A549 (cell line): ENCODE measurements around the gene SULT1A1. TPM values are rescaled to one million over a fixed set of nuclear protein-coding genes. Genes with fewer than 3 reads are reported as not detected.

Experiments used
- ATAC-seq, 2 experiments: fragments of 200-7000 bp in 1 of 2; fragments of >200 bp in 1 of 2; cut with Nextera tagmentation in 1 of 2; cut with Tn5 transposase in 1 of 2; 3 replicates each; pipeline versions ENCODE4 v1.8.0 to v1.9.1; 2018 to 2020; ENCODE audit warnings: mild to moderate bottlenecking in 1 of 2, moderate library complexity in 1 of 2
- CTCF ChIA-PET: fragments of 300-600 bp; sonication (Branson Sonifier 250); formaldehyde crosslinking; extraction: SDS; loops from one replicate; lab custom pipeline; 2021; ENCODE audit warnings: antibody characterized with exemption, inconsistent platforms; lab: Yijun Ruan, JAX
- POLR2A ChIA-PET: fragments of 350-600 bp; formaldehyde crosslinking; extraction: SDS; loops from one replicate; lab custom pipeline; 2021; ENCODE audit warnings: antibody characterized with exemption, inconsistent platforms; lab: Yijun Ruan, JAX
- DNase-seq, 2 experiments: peaks; one replicate each; pipeline versions ENCODE4 v3.0.0 to v3.0.0-alpha.2; 2011 to 2016; ENCODE audit warnings: low read depth in 1 of 2, low spot score in 1 of 2
- FAIRE-seq: peaks from 2 replicates; lab custom pipeline; 2011; peaks lifted over from hg19 to GRCh38; lab: Jason Lieb, UNC
- H3K27ac ChIP-seq, 2 experiments: fragments of >200 bp; sonication (Bioruptor Twin); formaldehyde crosslinking; 3 replicates each; pipeline ENCODE4 v1.5.1; 2016 to 2017
- H3K4me1 ChIP-seq: fragments of >200 bp; sonication (Bioruptor Twin); formaldehyde crosslinking; 3 replicates; pipeline ENCODE4 v1.6.1; 2016
- H3K4me2 ChIP-seq: fragments of >200 bp; sonication (Bioruptor Twin); formaldehyde crosslinking; 3 replicates; pipeline ENCODE4 v1.6.1; 2016
- H3K4me3 ChIP-seq: fragments of >200 bp; sonication (Bioruptor Twin); formaldehyde crosslinking; 3 replicates; pipeline ENCODE4 v1.5.1; 2016
- H3K9me3 ChIP-seq: fragments of >200 bp; sonication (Bioruptor Twin); formaldehyde crosslinking; 3 replicates; pipeline ENCODE4 v1.6.1; 2016
- ATOH8 ChIP-seq: fragments of 250-450 bp; sonication (Bioruptor Pico); IDR thresholded peaks from 2 replicates; pipeline ENCODE4 v1.5.0; 2020; ENCODE audit warnings: low read depth, mild to moderate bottlenecking, moderate library complexity
- CBX8 ChIP-seq: fragments of 200-600 bp; sonication (generic); IDR thresholded peaks from 2 replicates; pipeline ENCODE4 v1.6.1; 2016
- CEBPB ChIP-seq, 2 experiments: fragments of >200 bp in 1 of 2; sonication (Bioruptor Twin) in 1 of 2; formaldehyde crosslinking in 1 of 2; IDR thresholded peaks; 2 replicates each; pipeline ENCODE4 v1.6.1; 2012 to 2016
- CHD4 ChIP-seq: fragments of 200-600 bp; sonication (generic); IDR thresholded peaks from 2 replicates; pipeline ENCODE4 v1.6.1; 2016; ENCODE audit warnings: antibody characterized with exemption, mild to moderate bottlenecking, borderline replicate concordance
- CTCF ChIP-seq: fragments of >200 bp; sonication (Bioruptor Twin); formaldehyde crosslinking; IDR thresholded peaks from 3 replicates; pipeline ENCODE4 v1.5.1; 2016
- E2F6 ChIP-seq: IDR thresholded peaks from 2 replicates; pipeline ENCODE4 v1.6.1; 2012; ENCODE audit warnings: low read depth, borderline replicate concordance
- ELK1 ChIP-seq: fragments of 150-350 bp; IDR thresholded peaks from 2 replicates; pipeline ENCODE4 v1.6.1; 2014; ENCODE audit warnings: low read depth, mild to moderate bottlenecking, low read length
- HEYL ChIP-seq: fragments of 250-450 bp; sonication (Bioruptor Pico); IDR thresholded peaks from 2 replicates; pipeline ENCODE4 v1.8.0; 2021; ENCODE audit warnings: mild to moderate bottlenecking, moderate library complexity
- MAX ChIP-seq: IDR thresholded peaks from 2 replicates; pipeline ENCODE4 v1.6.1; 2012
- MAZ ChIP-seq: fragments of 150-350 bp; IDR thresholded peaks from 2 replicates; pipeline ENCODE4 v1.6.1; 2014; ENCODE audit warnings: antibody characterized with exemption, low read depth, low read length, borderline replicate concordance
- MYC ChIP-seq: IDR thresholded peaks from 2 replicates; pipeline ENCODE4 v1.6.1; 2012; ENCODE audit warnings: mild to moderate bottlenecking, inconsistent platforms, low read length, improper control_type of control experiment, borderline replicate concordance
- PBX3 ChIP-seq: IDR thresholded peaks from 2 replicates; pipeline ENCODE4 v1.6.1; 2012
- RAD21 ChIP-seq, 2 experiments: fragments of >200 bp in 1 of 2; sonication (Bioruptor Twin) in 1 of 2; formaldehyde crosslinking in 1 of 2; IDR thresholded peaks in 1 of 2; conservative IDR thresholded peaks in 1 of 2; 2 replicates in 1 of 2; 3 replicates in 1 of 2; pipeline ENCODE4 v1.6.1; 2012 to 2018; ENCODE audit warnings: inconsistent platforms in 1 of 2
- RNF2 ChIP-seq: fragments of 200-600 bp; sonication (generic); IDR thresholded peaks from 2 replicates; pipeline ENCODE4 v1.6.1; 2016; ENCODE audit warnings: low read depth, mild to moderate bottlenecking, antibody characterized with exemption, moderate library complexity, borderline replicate concordance
- USF2 ChIP-seq: fragments of 450-650 bp; IDR thresholded peaks from 2 replicates; pipeline ENCODE4 v1.6.1; 2014; ENCODE audit warnings: antibody characterized with exemption
- ZSCAN20 ChIP-seq: fragments of 250-450 bp; sonication (Bioruptor Pico); IDR thresholded peaks from 2 replicates; pipeline ENCODE4 v1.8.0; 2022; ENCODE audit warnings: mild to moderate bottlenecking, moderate library complexity
- WGBS: methylation state at CpG from one replicate; pipeline ENCODE4 v1.1.6; 2017; ENCODE audit errors: missing lambda C conversion rate; 5-methylcytosine and 5-hydroxymethylcytosine counted together
- polyA plus RNA-seq, 4 experiments: library from polyadenylated mRNA; depleted of rRNA in 3 of 4; stranded (reverse); fragments of >200 nt; fragmentation: RNase III in 1 of 4; extraction: RNeasy Plus Mini Kit Qiagen cat#74134 plus additional on column Dnase treatment in 1 of 4; gene quantifications; 2 replicates in 3 of 4; 3 replicates in 1 of 4; pipeline ENCODE4 v1.2.3, GENCODE V29; 2011 to 2017

SULT1A1 gene
- polyA plus RNA-seq, 2 of the 4 experiments (the other 2 are of a cell fraction): 2.5 to 4.0 TPM

- no peaks in the 10 kb centered on the region for H3K4me1 ChIP-seq
- FAIRE-seq (no peak), DNase-seq (no peak), ATAC-seq (no peak)
- H3K4me2 ChIP-seq: no peak overlapping the region
- H3K9me3 ChIP-seq: no peaks in the 10 kb centered on the region
- ChIA-PET CTCF (no interaction called here), POLR2A (no interaction called here)
- H3K27ac ChIP-seq: no peak overlapping the region
- H3K4me3 ChIP-seq: no peak overlapping the region
- 95% methylated on average over 2 of the region's 2 CpGs for WGBS
- TF ChIP-seq E2F6 (no peak), PBX3 (no peak), CTCF (no peak), MAX (no peak), RNF2 (no peak), MAZ (no peak), CHD4 (no peak), HEYL (CRISPR knock-in tag) (no peak)
- TF ChIP-seq, all 56 proteins: peak for 0
Measured at GRCh38 chr16:28574925-28575324, 34.9 kb downstream of the SULT1A1 start.

- TF ChIP-seq ZSCAN20 (CRISPR knock-in tag) (no peak), MYC (no peak), USF2 (no peak), ELK1 (no peak), CBX8 (no peak), RAD21 (conservative IDR thresholded peaks at IDR 0.05 in 1 of 2, IDR thresholded peaks at IDR 0.05 in 1 of 2) (no peak), CEBPB (IDR thresholded peaks at IDR 0.05) (no peak), ATOH8 (CRISPR knock-in tag) (no peak)
- FAIRE-seq (no peak), DNase-seq (no peak), ATAC-seq (peak in 1 of 2 experiments; percentile 52; a peak in 1 of 6 replicates)
- POLR2A ChIA-PET: no interaction called here
- 84% methylated on average over 17 of the region's 17 CpGs for WGBS
- Histone ChIP-seq H3K4me2 (no peak overlapping the region), H3K27ac (no peak overlapping the region), H3K4me3 (no peak overlapping the region), H3K9me3 (no peaks in the 10 kb centered on the region), H3K4me1 (no peaks in the 10 kb centered on the region)
- CTCF ChIA-PET: no interaction called here
Measured at GRCh38 chr16:28573738-28574718, 35.8 kb downstream of the SULT1A1 start.
